ENCODE measurements around the gene PACS1. TPM values are rescaled to one million over a fixed set of nuclear protein-coding genes. Genes with fewer than 3 reads are reported as not detected.

PACS1 gene
- total RNA-seq, 1 donor from 2014 or later: 86.9 TPM

- Histone ChIP-seq H3K36me3 (ENCODE audit: insufficient read depth, low read length) (peaks cover 37% of the 10 kb centered on the region), H3K4me2 (ENCODE audit: low read length) (peak overlapping the region; percentile 92), H3K4me1 (ENCODE audit: insufficient read depth, low read length) (peaks cover 25% of the 10 kb centered on the region), H3K27ac (ENCODE audit: low read depth, low read length) (no peak overlapping the region), H2AFZ (ENCODE audit: low read depth, low read length) (no peak overlapping the region), H3K27me3 (ENCODE audit: insufficient read depth, low read length) (no peaks in the 10 kb centered on the region), H3K4me3 (ENCODE audit: insufficient read depth, low read depth, low read length) (peak overlapping the region; percentile 80), H3K79me2 (ENCODE audit: insufficient read depth, low read length) (peaks cover 57% of the 10 kb centered on the region), H4K20me1 (ENCODE audit: insufficient read depth, low read length) (peaks cover 58% of the 10 kb centered on the region), H3K9me3 (ENCODE audit: insufficient read depth, low read depth, low read length) (no peaks in the 10 kb centered on the region), H3K9ac (ENCODE audit: low read length) (peak overlapping the region; percentile 85)
- no peak for FAIRE-seq
- H3K9me3 Mint-ChIP-seq (ENCODE audit: unreplicated experiment): no peaks in the 10 kb centered on the region
- peak overlapping the region; percentile 93 for H3K4me3 Mint-ChIP-seq (ENCODE audit: unreplicated experiment)
- peaks cover 9% of the 10 kb centered on the region for H3K36me3 Mint-ChIP-seq (ENCODE audit: low read depth, unreplicated experiment)
- H3K4me1 Mint-ChIP-seq (ENCODE audit: low read depth, unreplicated experiment): peaks cover 29% of the 10 kb centered on the region
- H3K27me3 Mint-ChIP-seq (ENCODE audit: low read depth, unreplicated experiment): no peaks in the 10 kb centered on the region
- DNase-seq (ENCODE audit: low read depth): no peak
- TF ChIP-seq EZH2 (IDR thresholded peaks at IDR 0.05; ENCODE audit: insufficient read depth, low read length) (no peak), CTCF (IDR thresholded peaks at IDR 0.05; ENCODE audit: insufficient read depth, low read depth, low read length) (no peak)
- H3K27ac Mint-ChIP-seq (ENCODE audit: unreplicated experiment): peak overlapping the region; percentile 93
Observed at GRCh38 chr11:66071381-66071801, 1.3 kb downstream of the PACS1 start.

- H3K79me2 ChIP-seq (ENCODE audit: insufficient read depth, low read length): peaks cover 61% of the 10 kb centered on the region
- no peak overlapping the region for H3K27ac ChIP-seq (ENCODE audit: low read depth, low read length)
- no peak overlapping the region for H2AFZ ChIP-seq (ENCODE audit: low read depth, low read length)
- FAIRE-seq (no peak), DNase-seq (ENCODE audit: low read depth) (no peak)
- H3K4me1 ChIP-seq (ENCODE audit: insufficient read depth, low read length): peaks cover 29% of the 10 kb centered on the region
- Mint-ChIP-seq H3K27ac (ENCODE audit: unreplicated experiment) (peak overlapping the region; percentile 93), H3K36me3 (ENCODE audit: low read depth, unreplicated experiment) (peaks cover 9% of the 10 kb centered on the region), H3K27me3 (ENCODE audit: low read depth, unreplicated experiment) (no peaks in the 10 kb centered on the region), H3K9me3 (ENCODE audit: unreplicated experiment) (no peaks in the 10 kb centered on the region), H3K4me1 (ENCODE audit: low read depth, unreplicated experiment) (peaks cover 25% of the 10 kb centered on the region), H3K4me3 (ENCODE audit: unreplicated experiment) (peak overlapping the region; percentile 93)
- peaks cover 58% of the 10 kb centered on the region for H4K20me1 ChIP-seq (ENCODE audit: insufficient read depth, low read length)
- peaks cover 30% of the 10 kb centered on the region for H3K36me3 ChIP-seq (ENCODE audit: insufficient read depth, low read length)
- peak overlapping the region; percentile 80 for H3K4me3 ChIP-seq (ENCODE audit: insufficient read depth, low read depth, low read length)
- H3K27me3 ChIP-seq (ENCODE audit: insufficient read depth, low read length): no peaks in the 10 kb centered on the region
- TF ChIP-seq EZH2 (IDR thresholded peaks at IDR 0.05; ENCODE audit: insufficient read depth, low read length): no peak
- no peak for TF ChIP-seq CTCF (IDR thresholded peaks at IDR 0.05; ENCODE audit: insufficient read depth, low read depth, low read length)
- H3K9ac ChIP-seq (ENCODE audit: low read length): peak overlapping the region; percentile 85
- H3K4me2 ChIP-seq (ENCODE audit: low read length): peak overlapping the region; percentile 92
- H3K9me3 ChIP-seq (ENCODE audit: insufficient read depth, low read depth, low read length): no peaks in the 10 kb centered on the region
Observed at GRCh38 chr11:66072081-66072480, 2.0 kb downstream of the PACS1 start.

- Histone ChIP-seq H3K79me2 (ENCODE audit: insufficient read depth, low read length) (peaks cover 66% of the 10 kb centered on the region), H3K27me3 (ENCODE audit: insufficient read depth, low read length) (no peaks in the 10 kb centered on the region), H3K4me3 (ENCODE audit: insufficient read depth, low read depth, low read length) (no peak overlapping the region), H3K9me3 (ENCODE audit: insufficient read depth, low read depth, low read length) (no peaks in the 10 kb centered on the region), H4K20me1 (ENCODE audit: insufficient read depth, low read length) (peaks cover 58% of the 10 kb centered on the region), H3K9ac (ENCODE audit: low read length) (peak overlapping the region; percentile 85), H3K4me2 (ENCODE audit: low read length) (peak overlapping the region; percentile 92), H3K27ac (ENCODE audit: low read depth, low read length) (no peak overlapping the region), H2AFZ (ENCODE audit: low read depth, low read length) (no peak overlapping the region), H3K4me1 (ENCODE audit: insufficient read depth, low read length) (peaks cover 29% of the 10 kb centered on the region), H3K36me3 (ENCODE audit: insufficient read depth, low read length) (peaks cover 26% of the 10 kb centered on the region)
- no peak for TF ChIP-seq CTCF (IDR thresholded peaks at IDR 0.05; ENCODE audit: insufficient read depth, low read depth, low read length)
- no peaks in the 10 kb centered on the region for H3K27me3 Mint-ChIP-seq (ENCODE audit: low read depth, unreplicated experiment)
- no peaks in the 10 kb centered on the region for H3K9me3 Mint-ChIP-seq (ENCODE audit: unreplicated experiment)
- DNase-seq (ENCODE audit: low read depth) (no peak), FAIRE-seq (no peak)
- H3K4me3 Mint-ChIP-seq (ENCODE audit: unreplicated experiment): peak overlapping the region; percentile 93
- peaks cover 25% of the 10 kb centered on the region for H3K4me1 Mint-ChIP-seq (ENCODE audit: low read depth, unreplicated experiment)
- peaks cover 9% of the 10 kb centered on the region for H3K36me3 Mint-ChIP-seq (ENCODE audit: low read depth, unreplicated experiment)
- peak overlapping the region; percentile 72 for H3K27ac Mint-ChIP-seq (ENCODE audit: unreplicated experiment)
Observed at GRCh38 chr11:66072518-66072917, 2.4 kb downstream of the PACS1 start.

All from astrocyte (in vitro differentiated cells and primary cell).